ENCODE data around the gene RBFOX1. TPM values are rescaled to one million over a fixed set of nuclear protein-coding genes. Genes with fewer than 3 reads are reported as not detected.

RBFOX1 gene
- total and polyA plus RNA-seq, 10 of the 15 experiments (the other 5 are each of a cell fraction or from before 2014, with no cell fraction given): 0.87 TPM; not detected in 9

- no peak for TF ChIP-seq RAD21 (IDR thresholded peaks at IDR 0.05; ENCODE audit: insufficient read depth, low read depth, low read length)
- TF ChIP-seq EGR1 (IDR thresholded peaks at IDR 0.05; ENCODE audit: borderline replicate concordance in 1 of 2, low read depth in 2 of 2, low read length in 2 of 2): no peak
- no peak for TF ChIP-seq MXI1 (IDR thresholded peaks at IDR 0.05; ENCODE audit: low read depth, low read length)
- no peak for TF ChIP-seq POLR2A (IDR thresholded peaks at IDR 0.05; ENCODE audit: low read depth, low read length)
- TF ChIP-seq POLR2AphosphoS5 (IDR thresholded peaks at IDR 0.05; ENCODE audit: low read length): no peak
- TF ChIP-seq CHD1 (IDR thresholded peaks at IDR 0.05; ENCODE audit: low read depth, low read length): no peak
- TF ChIP-seq JUND (IDR thresholded peaks at IDR 0.05; ENCODE audit: low read depth, low read length): no peak
- TF ChIP-seq CBFB (IDR thresholded peaks at IDR 0.05; ENCODE audit: low read depth): no peak
- no peak for TF ChIP-seq EED (IDR thresholded peaks at IDR 0.05; ENCODE audit: low read depth)
- no peak for TF ChIP-seq SMAD1 (IDR thresholded peaks at IDR 0.05; ENCODE audit: low read depth, partially characterized antibody)
Observed at GRCh38 chr16:7547736-7548135, 215.1 kb downstream of the RBFOX1 start (continued).

DNA sequence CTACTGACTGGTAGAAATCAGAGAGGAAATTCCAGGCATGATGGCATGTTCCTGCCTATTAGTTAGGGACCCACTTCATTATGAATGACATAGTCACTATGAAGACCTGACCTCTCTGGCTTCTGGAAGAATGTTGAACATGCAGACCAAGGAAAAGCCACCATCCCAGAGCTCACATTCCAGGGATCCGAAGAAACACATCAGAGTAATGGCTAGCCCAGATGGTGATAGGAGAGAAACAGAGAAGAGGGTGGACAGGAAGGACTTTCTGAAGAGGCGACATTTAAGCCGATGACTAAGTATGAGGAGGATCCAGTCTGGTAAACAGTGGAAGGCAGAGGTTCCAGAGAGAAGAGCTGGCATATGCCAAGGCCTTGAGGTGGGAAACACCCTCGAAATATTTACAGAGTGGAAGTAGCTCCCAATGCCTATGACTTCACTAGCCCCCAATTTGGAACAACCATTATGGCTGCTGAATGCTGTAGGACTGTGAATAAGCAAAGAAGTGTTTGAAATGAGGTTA is 216.2 kb downstream of the RBFOX1 start:
- no TSS peak for BruUV-seq (replicated peaks)
- TF ChIP-seq JUND (IDR thresholded peaks at IDR 0.05; ENCODE audit: low read depth, low read length) (no peak), TCF3 (IDR thresholded peaks at IDR 0.05; ENCODE audit: borderline replicate concordance, insufficient read depth, low read depth, low read length) (no peak), ZBTB33 (IDR thresholded peaks at IDR 0.05) (no peak), SIX5 (IDR thresholded peaks at IDR 0.05; ENCODE audit: low read depth, low read length, severe bottlenecking) (no peak), ASH2L (IDR thresholded peaks at IDR 0.05; ENCODE audit: borderline replicate concordance, low read depth) (no peak), DPF2 (IDR thresholded peaks at IDR 0.05) (no peak)
- TF ChIP-seq, protein P1, sequence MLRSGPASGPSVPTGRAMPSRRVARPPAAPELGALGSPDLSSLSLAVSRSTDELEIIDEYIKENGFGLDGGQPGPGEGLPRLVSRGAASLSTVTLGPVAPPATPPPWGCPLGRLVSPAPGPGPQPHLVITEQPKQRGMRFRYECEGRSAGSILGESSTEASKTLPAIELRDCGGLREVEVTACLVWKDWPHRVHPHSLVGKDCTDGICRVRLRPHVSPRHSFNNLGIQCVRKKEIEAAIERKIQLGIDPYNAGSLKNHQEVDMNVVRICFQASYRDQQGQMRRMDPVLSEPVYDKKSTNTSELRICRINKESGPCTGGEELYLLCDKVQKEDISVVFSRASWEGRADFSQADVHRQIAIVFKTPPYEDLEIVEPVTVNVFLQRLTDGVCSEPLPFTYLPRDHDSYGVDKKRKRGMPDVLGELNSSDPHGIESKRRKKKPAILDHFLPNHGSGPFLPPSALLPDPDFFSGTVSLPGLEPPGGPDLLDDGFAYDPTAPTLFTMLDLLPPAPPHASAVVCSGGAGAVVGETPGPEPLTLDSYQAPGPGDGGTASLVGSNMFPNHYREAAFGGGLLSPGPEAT (IDR thresholded peaks at IDR 0.05; ENCODE audit: low read depth): no peak
- TF ChIP-seq, protein P2, sequence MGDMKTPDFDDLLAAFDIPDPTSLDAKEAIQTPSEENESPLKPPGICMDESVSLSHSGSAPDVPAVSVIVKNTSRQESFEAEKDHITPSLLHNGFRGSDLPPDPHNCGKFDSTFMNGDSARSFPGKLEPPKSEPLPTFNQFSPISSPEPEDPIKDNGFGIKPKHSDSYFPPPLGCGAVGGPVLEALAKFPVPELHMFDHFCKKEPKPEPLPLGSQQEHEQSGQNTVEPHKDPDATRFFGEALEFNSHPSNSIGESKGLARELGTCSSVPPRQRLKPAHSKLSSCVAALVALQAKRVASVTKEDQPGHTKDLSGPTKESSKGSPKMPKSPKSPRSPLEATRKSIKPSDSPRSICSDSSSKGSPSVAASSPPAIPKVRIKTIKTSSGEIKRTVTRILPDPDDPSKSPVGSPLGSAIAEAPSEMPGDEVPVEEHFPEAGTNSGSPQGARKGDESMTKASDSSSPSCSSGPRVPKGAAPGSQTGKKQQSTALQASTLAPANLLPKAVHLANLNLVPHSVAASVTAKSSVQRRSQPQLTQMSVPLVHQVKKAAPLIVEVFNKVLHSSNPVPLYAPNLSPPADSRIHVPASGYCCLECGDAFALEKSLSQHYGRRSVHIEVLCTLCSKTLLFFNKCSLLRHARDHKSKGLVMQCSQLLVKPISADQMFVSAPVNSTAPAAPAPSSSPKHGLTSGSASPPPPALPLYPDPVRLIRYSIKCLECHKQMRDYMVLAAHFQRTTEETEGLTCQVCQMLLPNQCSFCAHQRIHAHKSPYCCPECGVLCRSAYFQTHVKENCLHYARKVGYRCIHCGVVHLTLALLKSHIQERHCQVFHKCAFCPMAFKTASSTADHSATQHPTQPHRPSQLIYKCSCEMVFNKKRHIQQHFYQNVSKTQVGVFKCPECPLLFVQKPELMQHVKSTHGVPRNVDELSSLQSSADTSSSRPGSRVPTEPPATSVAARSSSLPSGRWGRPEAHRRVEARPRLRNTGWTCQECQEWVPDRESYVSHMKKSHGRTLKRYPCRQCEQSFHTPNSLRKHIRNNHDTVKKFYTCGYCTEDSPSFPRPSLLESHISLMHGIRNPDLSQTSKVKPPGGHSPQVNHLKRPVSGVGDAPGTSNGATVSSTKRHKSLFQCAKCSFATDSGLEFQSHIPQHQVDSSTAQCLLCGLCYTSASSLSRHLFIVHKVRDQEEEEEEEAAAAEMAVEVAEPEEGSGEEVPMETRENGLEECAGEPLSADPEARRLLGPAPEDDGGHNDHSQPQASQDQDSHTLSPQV (IDR thresholded peaks at IDR 0.05): no peak

More for the DNA sequence above, 216.2 kb downstream of the RBFOX1 start:
- ChIA-PET RAD21 (ENCODE audit: unreplicated experiment) (no interaction called here), CTCF (no interaction called here), SMC1A (ENCODE audit: uncharacterized antibody, unreplicated experiment) (no interaction called here), POLR2A (no interaction called here)
- WGBS (ENCODE audit: insufficient coverage, insufficient replicate concordance, low lambda C conversion rate, missing lambda C conversion rate): 39% methylated on average over 4 of the region's 4 CpGs
- DNase-seq (ENCODE audit: low read depth, low spot score) (no peak), FAIRE-seq (no peak), ATAC-seq (no peak)
- Histone ChIP-seq H2AFZ (ENCODE audit: control insufficient read depth, low read depth, low read length) (no peak overlapping the region), H3K36me3 (ENCODE audit: control insufficient read depth in 2 of 2, insufficient read depth in 2 of 2, low read length in 1 of 2) (no peaks in the 10 kb centered on the region), H3K4me1 (ENCODE audit: control insufficient read depth, insufficient read depth, low read length) (no peaks in the 10 kb centered on the region), H3K9ac (ENCODE audit: control insufficient read depth, insufficient read depth, low read length) (no peak overlapping the region), H3K27ac (ENCODE audit: control insufficient read depth, insufficient read depth) (no peak overlapping the region), H3K79me2 (ENCODE audit: control insufficient read depth, insufficient read depth, low read length) (no peaks in the 10 kb centered on the region), H4K20me1 (ENCODE audit: control insufficient read depth, insufficient read depth) (no peaks in the 10 kb centered on the region), H3K4me3 (no peak overlapping the region), H3K4me2 (ENCODE audit: control insufficient read depth, insufficient read depth) (no peak overlapping the region), H3K27me3 (replicated peaks in 1 of 2; ENCODE audit: control insufficient read depth in 2 of 2, insufficient read depth in 2 of 2, low read length in 1 of 2) (no peaks in the 10 kb centered on the region), H3K9me3 (replicated peaks; ENCODE audit: control insufficient read depth, insufficient read depth, low read length) (no peaks in the 10 kb centered on the region; the same call in 2 of the 3 replicates)
- intact Hi-C loops (cut with micrococcal nuclease; ENCODE audit: unreplicated experiment) (no loop called here), in situ Hi-C loops (cut with MboI) (loop anchor here (10.0 kb wide), 1 partner anchor 56 kb away; no protein-coding TSS in a partner anchor)

All from GM12878 (cell line).